ENCODE measurements around the gene CAPZA2. TPM values are rescaled to one million over a fixed set of nuclear protein-coding genes. Genes with fewer than 3 reads are reported as not detected.

The CAPZA2 gene
- total and polyA plus RNA-seq, 9 of the 15 experiments (the other 6 are each of a cell fraction or from before 2014, with no cell fraction given) = 67.0 to 524 (median 176) TPM

- TF ChIP-seq HNRNPL (IDR thresholded peaks at IDR 0.05; ENCODE audit: low read depth, low read length) (peak; percentile 92; the same call in 1 of the 2 replicates), MGA (IDR thresholded peaks at IDR 0.05) (peak; percentile 97), DLX4 (CRISPR knock-in tag; IDR thresholded peaks at IDR 0.05) (no peak), ZNF165 (CRISPR knock-in tag; IDR thresholded peaks at IDR 0.05; ENCODE audit: borderline replicate concordance) (peak; percentile 22; the same call in 1 of the 2 replicates), SAFB (IDR thresholded peaks at IDR 0.05; ENCODE audit: borderline replicate concordance, low read depth, low read length) (no peak), PURB (CRISPR knock-in tag; IDR thresholded peaks at IDR 0.05; ENCODE audit: low read depth) (no peak), SOX6 (IDR thresholded peaks at IDR 0.05) (peak; percentile 38; the same call in 1 of the 2 replicates), SRF (CRISPR knock-in tag; IDR thresholded peaks at IDR 0.05) (no peak; a peak in 1 of 4 replicates), ZNF609 (CRISPR knock-in tag; IDR thresholded peaks at IDR 0.05; ENCODE audit: borderline replicate concordance) (no peak), NFE2L1 (tag; IDR thresholded peaks at IDR 0.05; ENCODE audit: borderline replicate concordance, low read depth) (no peak)
Measured at GRCh38 chr7:116862234-116862950, at the start of gene CAPZA2 (continued).

All from K562 (cell line).